H1 (cell line): ENCODE results near the gene PDE6D. TPM values are rescaled to one million over a fixed set of nuclear protein-coding genes. Genes with fewer than 3 reads are reported as not detected.

Experiments
- BACH1 ChIP-seq: IDR thresholded peaks from 2 replicates; pipeline ENCODE4 v1.6.1; 2012; ENCODE audit warnings: low read length, improper control_type of control experiment
- BRCA1 ChIP-seq: IDR thresholded peaks from 2 replicates; pipeline ENCODE4 v1.6.1; 2012; ENCODE audit warnings: low read depth, low read length, improper control_type of control experiment
- GABPA ChIP-seq: IDR thresholded peaks from 2 replicates; pipeline ENCODE4 v1.6.1; 2011; ENCODE audit warnings: mild to moderate bottlenecking, low read length, moderate library complexity, borderline replicate concordance; ENCODE audit not compliant: insufficient read depth
- RFX5 ChIP-seq: IDR thresholded peaks from 2 replicates; pipeline ENCODE4 v1.6.1; 2011; ENCODE audit warnings: low read depth, low read length, improper control_type of control experiment, borderline replicate concordance
- SUZ12 ChIP-seq: fragments of 200-600 bp; sonication (generic); IDR thresholded peaks from 2 replicates; pipeline ENCODE4 v1.6.1; 2012; ENCODE audit warnings: mild to moderate bottlenecking, inconsistent platforms, low read length, moderate library complexity, mixed read lengths
- polyA plus RNA-seq, 7 experiments: library from polyadenylated mRNA; depleted of rRNA in 3 of 7; stranded (reverse) in 5 of 7; unstranded in 2 of 7; fragments of >200 nt in 5 of 7; fragments of 200-250 nt in 2 of 7; gene quantifications; 1 replicate in 5 of 7; 2 replicates in 1 of 7; 4 replicates in 1 of 7; pipeline versions ENCODE4 v1.2.1 to v1.2.3, GENCODE V29; 2011 to 2013; ENCODE audit warnings: missing spikeins in 2 of 7, mixed read lengths in 2 of 7
- total RNA-seq: library from RNA; stranded (reverse); fragmentation: NEBNext Ultra II Directional; extraction: Animal tissue kit (Norgen Biotek cat#: 25700); gene quantifications from 2 replicates; pipeline ENCODE4 v1.2.1, GENCODE V29; 2021
- TF ChIP-seq, protein P1 (sequence below): IDR thresholded peaks from 2 replicates; pipeline ENCODE4 v1.6.1; 2012; ENCODE audit warnings: low read length, inconsistent platforms

PDE6D gene
- total and polyA plus RNA-seq, 2 of the 8 experiments (the other 6 are each of a cell fraction or from before 2014, with no cell fraction given) = 33.7 to 63.9 TPM

- TF ChIP-seq, protein P1, sequence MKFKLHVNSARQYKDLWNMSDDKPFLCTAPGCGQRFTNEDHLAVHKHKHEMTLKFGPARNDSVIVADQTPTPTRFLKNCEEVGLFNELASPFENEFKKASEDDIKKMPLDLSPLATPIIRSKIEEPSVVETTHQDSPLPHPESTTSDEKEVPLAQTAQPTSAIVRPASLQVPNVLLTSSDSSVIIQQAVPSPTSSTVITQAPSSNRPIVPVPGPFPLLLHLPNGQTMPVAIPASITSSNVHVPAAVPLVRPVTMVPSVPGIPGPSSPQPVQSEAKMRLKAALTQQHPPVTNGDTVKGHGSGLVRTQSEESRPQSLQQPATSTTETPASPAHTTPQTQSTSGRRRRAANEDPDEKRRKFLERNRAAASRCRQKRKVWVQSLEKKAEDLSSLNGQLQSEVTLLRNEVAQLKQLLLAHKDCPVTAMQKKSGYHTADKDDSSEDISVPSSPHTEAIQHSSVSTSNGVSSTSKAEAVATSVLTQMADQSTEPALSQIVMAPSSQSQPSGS = no peak
- TF ChIP-seq BRCA1 (no peak), GABPA (no peak), SUZ12 (no peak), RFX5 (no peak), BACH1 (no peak)
Observed at GRCh38 chr2:231704017-231704416, 77.1 kb downstream of the PDE6D start (continued).
